Chondrocyte (in vitro differentiated cells): Measurements from ENCODE around the gene BORCS5. TPM values are rescaled to one million over a fixed set of nuclear protein-coding genes. Genes with fewer than 3 reads are reported as not detected.

Source experiments
- DNase-seq: peaks from one replicate; pipeline ENCODE4 v3.0.0; 2021; ENCODE audit warnings: mixed read lengths, low spot score
- H3K27ac Mint-ChIP-seq: one replicate; pipeline ENCODE4 v1.8.0; 2021; ENCODE audit warnings: mild to moderate bottlenecking, moderate library complexity, mixed read lengths; ENCODE audit not compliant: unreplicated experiment
- H3K27me3 Mint-ChIP-seq: 2 replicates; pipeline ENCODE4 v1.8.0; 2021; ENCODE audit warnings: low read depth, mixed read lengths
- H3K36me3 Mint-ChIP-seq: 2 replicates; pipeline ENCODE4 v1.8.0; 2021; ENCODE audit warnings: low read depth, mixed read lengths
- H3K4me1 Mint-ChIP-seq: 2 replicates; pipeline ENCODE4 v1.8.0; 2021; ENCODE audit warnings: low read depth, mild to moderate bottlenecking, mixed read lengths
- H3K4me3 Mint-ChIP-seq: one replicate; pipeline ENCODE4 v1.8.0; 2021; ENCODE audit warnings: mild to moderate bottlenecking, moderate library complexity, mixed read lengths; ENCODE audit not compliant: unreplicated experiment
- H3K9me3 Mint-ChIP-seq: 2 replicates; pipeline ENCODE4 v1.8.0; 2021; ENCODE audit warnings: low read depth, mixed read lengths
- total RNA-seq: library from RNA; stranded (reverse); gene quantifications from 3 replicates; pipeline ENCODE4 v1.2.1, GENCODE V29; 2021
- TF ChIP-seq, protein P1 (sequence below): fragments of 200-600 bp; sonication (generic); IDR thresholded peaks from 2 replicates; pipeline ENCODE4 v1.5.0; 2021; ENCODE audit warnings: antibody characterized with exemption, mild to moderate bottlenecking, moderate library complexity

BORCS5 gene
- total RNA-seq, 1 donor from 2014 or later = 11.3 TPM

GRCh38 chr12:12482959-12483358 is 126.1 kb downstream of the BORCS5 start:
- no peak overlapping the region for H3K27ac Mint-ChIP-seq
- no peak overlapping the region for H3K4me3 Mint-ChIP-seq

GRCh38 chr12:12483438-12483837 is 126.6 kb downstream of the BORCS5 start:
- H3K9me3 Mint-ChIP-seq = no peaks in the 10 kb centered on the region
- H3K4me1 Mint-ChIP-seq = peaks cover 14% of the 10 kb centered on the region
- TF ChIP-seq, protein P1, sequence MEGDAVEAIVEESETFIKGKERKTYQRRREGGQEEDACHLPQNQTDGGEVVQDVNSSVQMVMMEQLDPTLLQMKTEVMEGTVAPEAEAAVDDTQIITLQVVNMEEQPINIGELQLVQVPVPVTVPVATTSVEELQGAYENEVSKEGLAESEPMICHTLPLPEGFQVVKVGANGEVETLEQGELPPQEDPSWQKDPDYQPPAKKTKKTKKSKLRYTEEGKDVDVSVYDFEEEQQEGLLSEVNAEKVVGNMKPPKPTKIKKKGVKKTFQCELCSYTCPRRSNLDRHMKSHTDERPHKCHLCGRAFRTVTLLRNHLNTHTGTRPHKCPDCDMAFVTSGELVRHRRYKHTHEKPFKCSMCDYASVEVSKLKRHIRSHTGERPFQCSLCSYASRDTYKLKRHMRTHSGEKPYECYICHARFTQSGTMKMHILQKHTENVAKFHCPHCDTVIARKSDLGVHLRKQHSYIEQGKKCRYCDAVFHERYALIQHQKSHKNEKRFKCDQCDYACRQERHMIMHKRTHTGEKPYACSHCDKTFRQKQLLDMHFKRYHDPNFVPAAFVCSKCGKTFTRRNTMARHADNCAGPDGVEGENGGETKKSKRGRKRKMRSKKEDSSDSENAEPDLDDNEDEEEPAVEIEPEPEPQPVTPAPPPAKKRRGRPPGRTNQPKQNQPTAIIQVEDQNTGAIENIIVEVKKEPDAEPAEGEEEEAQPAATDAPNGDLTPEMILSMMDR = no peak
- no peak overlapping the region for H3K27ac Mint-ChIP-seq
- no peak overlapping the region for H3K4me3 Mint-ChIP-seq
- peaks cover 12% of the 10 kb centered on the region for H3K36me3 Mint-ChIP-seq
- H3K27me3 Mint-ChIP-seq = no peaks in the 10 kb centered on the region
- DNase-seq = no peak

More at GRCh38 chr12:12482959-12483358, 126.1 kb downstream of the BORCS5 start:
- Mint-ChIP-seq H3K27me3 (no peaks in the 10 kb centered on the region), H3K9me3 (no peaks in the 10 kb centered on the region), H3K4me1 (peaks cover 9% of the 10 kb centered on the region), H3K36me3 (peaks cover 12% of the 10 kb centered on the region)
- TF ChIP-seq, protein P1 = no peak
- DNase-seq = no peak

GRCh38 chr12:12486661-12487240 is 129.9 kb downstream of the BORCS5 start:
- Mint-ChIP-seq H3K4me3 (no peak overlapping the region), H3K27me3 (no peaks in the 10 kb centered on the region), H3K27ac (no peak overlapping the region), H3K4me1 (peaks cover 16% of the 10 kb centered on the region), H3K36me3 (peaks cover 9% of the 10 kb centered on the region), H3K9me3 (no peaks in the 10 kb centered on the region)
- no peak for DNase-seq
- TF ChIP-seq, protein P1 = no peak

DNA sequence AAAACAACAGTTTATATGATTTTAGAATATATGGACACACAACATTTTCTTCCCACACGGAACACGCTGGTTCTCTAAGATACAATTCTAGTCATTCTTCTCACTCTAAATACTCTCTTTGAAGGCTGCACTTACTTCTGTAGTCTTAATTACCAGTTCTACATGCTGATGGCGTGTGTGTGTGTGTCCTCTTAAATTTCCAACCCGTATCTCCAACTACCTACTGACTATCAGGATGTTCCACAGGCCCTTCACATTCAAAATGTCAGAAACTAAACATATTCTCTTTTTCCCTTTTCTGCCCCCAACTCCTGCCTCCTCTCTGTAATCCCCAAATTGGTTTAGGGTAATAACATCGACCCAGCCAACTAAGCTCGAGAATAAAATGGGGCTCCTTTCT is 130.6 kb downstream of the BORCS5 start:
- TF ChIP-seq, protein P1 = no peak
- Mint-ChIP-seq H3K36me3 (peaks cover 7% of the 10 kb centered on the region), H3K4me3 (no peak overlapping the region), H3K27me3 (no peaks in the 10 kb centered on the region), H3K4me1 (peaks cover 16% of the 10 kb centered on the region), H3K9me3 (no peaks in the 10 kb centered on the region), H3K27ac (peak overlapping the region; percentile 6)
- no peak for DNase-seq

DNA sequence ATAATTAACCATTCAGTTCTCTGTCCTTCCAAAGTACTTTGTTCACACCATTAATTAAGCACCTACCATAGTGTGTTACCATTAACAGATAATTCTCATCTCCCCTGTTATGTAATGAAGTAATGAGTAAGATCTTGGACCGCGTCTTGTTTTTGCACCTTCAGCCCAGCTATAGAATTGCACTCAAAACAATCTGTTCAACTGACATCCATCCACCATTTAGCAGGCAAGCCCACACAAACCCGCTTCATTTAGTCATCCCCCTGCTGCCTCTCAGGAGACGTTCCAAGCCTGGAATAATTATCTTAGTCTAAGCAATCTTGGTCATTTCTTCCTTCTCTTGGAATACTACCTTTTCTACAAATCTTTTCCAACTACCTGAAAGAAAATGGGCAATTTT is 131.4 kb downstream of the BORCS5 start:
- H3K27ac Mint-ChIP-seq = no peak overlapping the region
- no peak for DNase-seq
- H3K4me3 Mint-ChIP-seq = no peak overlapping the region
- H3K27me3 Mint-ChIP-seq = no peaks in the 10 kb centered on the region
- peaks cover 16% of the 10 kb centered on the region for H3K4me1 Mint-ChIP-seq
- TF ChIP-seq, protein P1 = no peak
- peaks cover 4% of the 10 kb centered on the region for H3K36me3 Mint-ChIP-seq
- H3K9me3 Mint-ChIP-seq = no peaks in the 10 kb centered on the region
